GM12873 (cell line): ENCODE measurements around the gene METTL21A.

Source experiments
- CTCF ChIP-seq: IDR thresholded peaks from 2 replicates; pipeline ENCODE4 v1.5.1; 2012; ENCODE audit warnings: low read depth, mild to moderate bottlenecking, moderate library complexity, low read length, control low read depth; ENCODE audit not compliant: insufficient read depth; ENCODE audit errors: missing control alignments

The METTL21A gene

GRCh38 chr2:207660994-207661393 lies 35.8 kb upstream of the METTL21A start:
- TF ChIP-seq CTCF = no peak

- no peak for TF ChIP-seq CTCF
Observed at GRCh38 chr2:207658156-207658555, 33.0 kb upstream of the METTL21A start.

- TF ChIP-seq CTCF = no peak
Observed at GRCh38 chr2:207655000-207655399, 29.8 kb upstream of the METTL21A start.

GRCh38 chr2:207643892-207644291 lies 18.7 kb upstream of the METTL21A start:
- TF ChIP-seq CTCF = no peak

- no peak for TF ChIP-seq CTCF
Observed at GRCh38 chr2:207640661-207641060, 15.5 kb upstream of the METTL21A start.

- TF ChIP-seq CTCF = no peak
Observed at GRCh38 chr2:207640160-207640559, 15.0 kb upstream of the METTL21A start.

GRCh38 chr2:207635468-207636200 lies 10.4 kb upstream of the METTL21A start:
- no peak for TF ChIP-seq CTCF
